ENCODE data around the gene TNFRSF21. TPM values are rescaled to one million over a fixed set of nuclear protein-coding genes. Genes with fewer than 3 reads are reported as not detected.

TNFRSF21 gene
- total and polyA plus RNA-seq, 2 of the 8 experiments (the other 6 are each of a cell fraction or from before 2014, with no cell fraction given) = 16.4 to 52.7 TPM

DNA sequence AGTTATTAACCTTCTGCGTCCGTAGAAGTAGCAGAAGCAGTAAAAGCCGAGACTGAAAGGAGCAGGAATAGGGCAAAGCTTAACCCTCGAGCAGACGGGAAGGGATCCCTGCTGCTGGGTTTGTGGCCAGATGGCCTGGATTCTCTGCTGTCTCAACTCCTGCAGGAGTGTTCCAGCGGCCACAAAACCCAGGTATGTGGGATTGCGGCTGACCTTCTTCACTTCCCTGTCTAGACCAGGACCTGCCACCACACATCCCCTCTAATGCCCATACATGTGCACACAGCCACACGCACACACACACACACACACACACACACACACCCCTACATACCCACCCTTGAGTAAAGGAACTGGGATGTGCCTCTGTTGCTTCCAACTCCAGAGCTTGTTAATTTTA lies 33.1 kb upstream of the TNFRSF21 start:
- H3K79me2 ChIP-seq (ENCODE audit: control insufficient read depth in 1 of 2, insufficient read depth in 2 of 2, low read length in 2 of 2) = no peaks in the 10 kb centered on the region
- no peak overlapping the region for H3K4ac ChIP-seq (replicated peaks; ENCODE audit: insufficient read length, low read depth, low read length)
- no peaks in the 10 kb centered on the region for H3K27me3 ChIP-seq (replicated peaks in 1 of 4; ENCODE audit: control insufficient read depth in 3 of 4, extremely low read depth in 1 of 4, insufficient read depth in 3 of 4, low read length in 3 of 4)
- H3K9me3 ChIP-seq (ENCODE audit: insufficient read depth in 2 of 2, low read depth in 1 of 2, low read length in 1 of 2) = no peaks in the 10 kb centered on the region
- H3K18ac ChIP-seq (ENCODE audit: extremely low read depth, low read length) = no peak overlapping the region
- no peak overlapping the region for H4K91ac ChIP-seq (replicated peaks; ENCODE audit: insufficient read length, low read length)
- no peak overlapping the region for H2BK20ac ChIP-seq (ENCODE audit: low read length)
- H3K36me3 ChIP-seq (ENCODE audit: control insufficient read depth in 2 of 4, insufficient read depth in 4 of 4, low read length in 3 of 4) = no peaks in the 10 kb centered on the region
- H2BK120ac ChIP-seq (replicated peaks; ENCODE audit: low read depth, low read length) = no peak overlapping the region
- H2BK5ac ChIP-seq (ENCODE audit: low read depth, low read length) = no peak overlapping the region
- ChIA-PET POLR2A (ENCODE audit: partially characterized antibody) (no interaction called here), CTCF (ENCODE audit: partially characterized antibody) (no interaction called here)
- H3K14ac ChIP-seq (ENCODE audit: insufficient read length) = no peak overlapping the region
- H4K20me1 ChIP-seq (replicated peaks in 1 of 2; ENCODE audit: control insufficient read depth in 1 of 2, insufficient read depth in 2 of 2, low read length in 2 of 2) = no peaks in the 10 kb centered on the region
- no peaks in the 10 kb centered on the region for H3K79me1 ChIP-seq (ENCODE audit: low read depth, low read length)
- H2AFZ ChIP-seq (ENCODE audit: low read length) = no peak overlapping the region
- DNase-seq (ENCODE audit: low read depth in 1 of 2, low spot score in 2 of 2) = no peak
- no peaks in the 10 kb centered on the region for H3K23me2 ChIP-seq (ENCODE audit: low read depth, low read length)
- H4K8ac ChIP-seq (ENCODE audit: extremely low read depth, insufficient read depth, low read length) = no peak overlapping the region; the same call in 1 of the 2 replicates
- no peak overlapping the region for H4K5ac ChIP-seq (ENCODE audit: insufficient read length, low read depth, low read length)
- no peak overlapping the region for H3K23ac ChIP-seq (ENCODE audit: insufficient read length)
- no peaks in the 10 kb centered on the region for H3K4me1 ChIP-seq (replicated peaks in 1 of 4; ENCODE audit: control insufficient read depth in 3 of 4, insufficient read depth in 4 of 4, low read length in 3 of 4)
- no peak overlapping the region for H3K9ac ChIP-seq (replicated peaks in 1 of 4; ENCODE audit: extremely low read depth in 1 of 4, low read depth in 3 of 4, low read length in 3 of 4)
- no peak overlapping the region for H3K56ac ChIP-seq (replicated peaks; ENCODE audit: insufficient read length, low read depth, low read length)
- WGBS, 2 experiments (ENCODE audit: extremely low coverage in 1 of 2, insufficient coverage in 1 of 2, insufficient read length in 1 of 2, insufficient replicate concordance in 2 of 2, low coverage in 1 of 2, low lambda C conversion rate in 2 of 2, missing lambda C conversion rate in 1 of 2) = 92% methylated on average over 8 of the region's 8 CpGs; no CpG with 5 or more reads in 1 of the 2 experiments
- no peak overlapping the region for H2AK5ac ChIP-seq (ENCODE audit: low read depth, low read length)
- H3K4me2 ChIP-seq (ENCODE audit: insufficient read depth in 1 of 2, low read depth in 2 of 2, low read length in 2 of 2) = no peak overlapping the region
- H2BK15ac ChIP-seq (ENCODE audit: low read length) = no peak overlapping the region
- FAIRE-seq = no peak
- no peak overlapping the region for H3K4me3 ChIP-seq (ENCODE audit: extremely low read depth in 1 of 4, insufficient read depth in 2 of 4, low read depth in 3 of 4, low read length in 4 of 4)
- H2BK12ac ChIP-seq (ENCODE audit: low read depth, low read length) = no peak overlapping the region
- H3K27ac ChIP-seq (ENCODE audit: low read depth, low read length) = no peak overlapping the region
- no peak for TF ChIP-seq EZH2 (IDR thresholded peaks at IDR 0.05; ENCODE audit: low read depth, low read length, severe bottlenecking)
- TF ChIP-seq PHF8 (conservative IDR thresholded peaks at IDR 0.05; ENCODE audit: low read depth, low read length) = no peak
- no peak for TF ChIP-seq HDAC6 (IDR thresholded peaks at IDR 0.05; ENCODE audit: low read depth, low read length)
- TF ChIP-seq TAF7 (optimal IDR thresholded peaks at IDR 0.05; ENCODE audit: borderline replicate concordance, low read depth, low read length) = no peak
- no peak for TF ChIP-seq POU5F1 (IDR thresholded peaks at IDR 0.05; ENCODE audit: low read depth, low read length)
- TF ChIP-seq SP1 (IDR thresholded peaks at IDR 0.05; ENCODE audit: low read depth, low read length) = no peak
- TF ChIP-seq, protein P1, sequence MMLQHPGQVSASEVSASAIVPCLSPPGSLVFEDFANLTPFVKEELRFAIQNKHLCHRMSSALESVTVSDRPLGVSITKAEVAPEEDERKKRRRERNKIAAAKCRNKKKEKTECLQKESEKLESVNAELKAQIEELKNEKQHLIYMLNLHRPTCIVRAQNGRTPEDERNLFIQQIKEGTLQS (IDR thresholded peaks at IDR 0.05; ENCODE audit: insufficient read depth, low read depth, low read length) = no peak
- no peak for TF ChIP-seq SRF (IDR thresholded peaks at IDR 0.05; ENCODE audit: low read depth, low read length)
- TF ChIP-seq JUND (IDR thresholded peaks at IDR 0.05; ENCODE audit: low read length) = no peak
- no peak for TF ChIP-seq HDAC2 (IDR thresholded peaks at IDR 0.05; ENCODE audit: borderline replicate concordance in 1 of 2, low read depth in 2 of 2, low read length in 2 of 2)
- no peak for TF ChIP-seq JUN (IDR thresholded peaks at IDR 0.05; ENCODE audit: low read depth, low read length)
